AG04449 (cell line): ENCODE results near the gene RAD51D.
"Not testable (repeated sequence)": the region's sequence is repeated elsewhere in the genome, so short reads cannot be mapped to it uniquely, and the experiment has no call there.

ENCODE experiments used
- CTCF ChIA-PET: fragments of 350-600 bp; formaldehyde crosslinking; extraction: SDS; loops from one replicate; lab custom pipeline; 2021; ENCODE audit warnings: antibody characterized with exemption; lab: Yijun Ruan, JAX
- POLR2A ChIA-PET: fragments of 400-600, 350-600 bp; formaldehyde crosslinking; extraction: SDS; loops from one replicate; lab custom pipeline; 2020; ENCODE audit warnings: antibody characterized with exemption, inconsistent platforms; lab: Yijun Ruan, JAX
- DNase-seq: peaks from one replicate; pipeline ENCODE4 v3.0.0-alpha.2; 2010; ENCODE audit warnings: low read depth, low spot score
- H3K4me3 ChIP-seq: 2 replicates; pipeline ENCODE4 v1.5.1; 2011; ENCODE audit warnings: low read depth, mild to moderate bottlenecking, control low read depth, low read length
- TF ChIP-seq, protein P1 (sequence below): IDR thresholded peaks from one replicate; pipeline ENCODE4 v1.5.1; 2011; ENCODE audit warnings: mild to moderate bottlenecking, moderate library complexity, low read length, control low read depth, inconsistent platforms; ENCODE audit not compliant: insufficient read depth; ENCODE audit errors: missing control alignments

The RAD51D gene

DNA sequence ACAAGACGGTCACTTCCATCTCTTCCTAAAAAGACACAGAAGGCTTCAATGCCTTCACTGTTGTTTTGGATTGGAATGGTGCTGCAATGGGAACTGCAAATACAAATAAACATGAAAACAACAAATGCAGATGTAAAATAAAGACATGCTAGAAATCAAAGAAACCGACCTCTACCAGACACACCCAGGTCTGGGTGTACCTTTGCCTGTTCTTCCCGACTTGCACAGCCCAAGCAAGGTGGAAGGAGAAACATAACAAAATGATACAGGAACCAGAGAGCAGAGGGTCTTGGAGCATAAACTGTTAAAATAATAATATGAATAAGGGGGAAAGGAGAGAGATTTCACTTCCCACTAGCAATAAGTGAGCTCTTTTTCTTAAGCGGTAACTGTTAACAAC lies 73.4 kb downstream of the RAD51D start:
- POLR2A ChIA-PET: no interaction called here
- CTCF ChIA-PET: interaction anchor here (0.9 kb wide), 1 partner anchor 15 kb away, joined by 3 read pairs; no protein-coding TSS in a partner anchor
- TF ChIP-seq, protein P1, sequence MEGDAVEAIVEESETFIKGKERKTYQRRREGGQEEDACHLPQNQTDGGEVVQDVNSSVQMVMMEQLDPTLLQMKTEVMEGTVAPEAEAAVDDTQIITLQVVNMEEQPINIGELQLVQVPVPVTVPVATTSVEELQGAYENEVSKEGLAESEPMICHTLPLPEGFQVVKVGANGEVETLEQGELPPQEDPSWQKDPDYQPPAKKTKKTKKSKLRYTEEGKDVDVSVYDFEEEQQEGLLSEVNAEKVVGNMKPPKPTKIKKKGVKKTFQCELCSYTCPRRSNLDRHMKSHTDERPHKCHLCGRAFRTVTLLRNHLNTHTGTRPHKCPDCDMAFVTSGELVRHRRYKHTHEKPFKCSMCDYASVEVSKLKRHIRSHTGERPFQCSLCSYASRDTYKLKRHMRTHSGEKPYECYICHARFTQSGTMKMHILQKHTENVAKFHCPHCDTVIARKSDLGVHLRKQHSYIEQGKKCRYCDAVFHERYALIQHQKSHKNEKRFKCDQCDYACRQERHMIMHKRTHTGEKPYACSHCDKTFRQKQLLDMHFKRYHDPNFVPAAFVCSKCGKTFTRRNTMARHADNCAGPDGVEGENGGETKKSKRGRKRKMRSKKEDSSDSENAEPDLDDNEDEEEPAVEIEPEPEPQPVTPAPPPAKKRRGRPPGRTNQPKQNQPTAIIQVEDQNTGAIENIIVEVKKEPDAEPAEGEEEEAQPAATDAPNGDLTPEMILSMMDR: no peak
- H3K4me3 ChIP-seq: no peak overlapping the region
- DNase-seq: no peak

DNA sequence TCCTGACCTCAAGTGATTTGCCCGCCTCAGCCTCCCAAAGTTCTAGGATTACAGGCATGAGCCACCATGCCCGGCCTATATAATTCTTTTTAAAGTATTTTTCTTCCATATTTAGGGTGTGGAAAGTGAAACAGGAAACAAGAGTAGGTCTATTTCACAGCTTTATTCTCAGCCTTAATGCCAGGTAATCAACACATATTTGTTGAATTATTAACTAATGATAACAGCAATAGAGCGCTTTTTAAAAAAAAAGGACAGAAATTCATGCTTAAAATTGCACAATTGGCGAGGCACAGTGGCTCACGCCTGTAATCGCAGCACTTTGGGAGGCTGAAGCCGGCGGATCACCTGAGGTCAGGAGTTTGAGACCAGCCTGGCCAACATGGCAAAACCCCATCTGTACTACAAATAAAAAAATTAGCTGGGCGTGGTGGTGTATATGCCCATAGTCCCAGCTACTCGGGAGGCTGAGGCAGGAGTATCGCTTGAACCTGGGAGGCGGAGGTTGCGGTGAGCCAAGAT lies 74.1 kb downstream of the RAD51D start:
- DNase-seq, POLR2A ChIA-PET, H3K4me3 ChIP-seq: not testable (repeated sequence)
- CTCF ChIA-PET: interaction anchor here (1.7 kb wide), 1 partner anchor 44 kb away, joined by 6 read pairs; no protein-coding TSS in a partner anchor

DNA sequence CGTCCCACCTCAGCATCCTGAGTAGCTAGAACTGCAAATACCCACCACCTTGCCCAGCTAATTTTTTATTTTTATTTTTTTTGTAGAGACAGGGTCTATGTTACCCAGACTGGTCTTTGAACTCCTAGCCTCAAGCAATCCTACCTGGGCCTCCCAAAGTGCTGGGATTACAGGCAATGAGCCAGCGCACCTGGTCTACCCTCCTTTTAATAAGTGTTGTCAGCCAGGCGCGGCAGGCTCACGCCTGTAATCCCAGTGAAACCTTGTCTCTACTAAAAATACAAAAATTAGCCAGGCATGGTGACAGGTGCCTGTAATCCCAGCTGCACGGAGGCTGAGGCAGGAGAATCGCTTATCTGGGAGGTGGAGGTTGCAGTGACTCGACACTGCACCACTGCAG lies 75.5 kb downstream of the RAD51D start:
- no peak overlapping the region for H3K4me3 ChIP-seq
- TF ChIP-seq, protein P1: no peak
- DNase-seq: no peak
- POLR2A ChIA-PET: no interaction called here
- CTCF ChIA-PET: interaction anchor here (1.7 kb wide), 1 partner anchor 45 kb away, joined by 6 read pairs; no protein-coding TSS in a partner anchor
